T-helper 22 cell (primary cell): ENCODE measurements around the gene ZNF511.

Experiments used
- DNase-seq: peaks from one replicate; pipeline ENCODE4 v3.0.0-alpha.2; 2020; ENCODE audit warnings: low read depth

ZNF511 gene

GRCh38 chr10:133335246-133336117 is 26.8 kb downstream of the ZNF511 start:
- DNase-seq, result peak; percentile 82

- DNase-seq, result no peak
These were observed 27.4 kb downstream of the ZNF511 start for GRCh38 chr10:133336118-133336576.

- peak; percentile 85 for DNase-seq
These were observed 28.1 kb downstream of the ZNF511 start, which contains the start of gene CALY for GRCh38 chr10:133336577-133337369. CALY (minus strand) TSS chr10:133336896; CDS start chr10:133328989, 7,907 bp downstream.

- DNase-seq, result no peak
These were observed 28.6 kb downstream of the ZNF511 start for GRCh38 chr10:133337370-133337725.

GRCh38 chr10:133338080-133339071 is 29.7 kb downstream of the ZNF511 start:
- no peak for DNase-seq

GRCh38 chr10:133339708-133340380 is 31.1 kb downstream of the ZNF511 start:
- no peak for DNase-seq

- no peak for DNase-seq
These were observed 33.3 kb downstream of the ZNF511 start for GRCh38 chr10:133341983-133342382.

- no peak for DNase-seq
These were observed 34.2 kb downstream of the ZNF511 start for GRCh38 chr10:133342942-133343341.

- no peak for DNase-seq
These were observed 34.8 kb downstream of the ZNF511 start for GRCh38 chr10:133343558-133343957.

- no peak for DNase-seq
These were observed 35.5 kb downstream of the ZNF511 start for GRCh38 chr10:133344236-133344635.

GRCh38 chr10:133346413-133346812 is 37.7 kb downstream of the ZNF511 start:
- no peak for DNase-seq

- DNase-seq, result no peak
These were observed 39.2 kb downstream of the ZNF511 start for GRCh38 chr10:133347710-133348517.

GRCh38 chr10:133349160-133349568 is 40.5 kb downstream of the ZNF511 start:
- no peak for DNase-seq

GRCh38 chr10:133349577-133350011 is 40.9 kb downstream of the ZNF511 start:
- no peak for DNase-seq

- DNase-seq, result no peak
These were observed 41.7 kb downstream of the ZNF511 start for GRCh38 chr10:133350283-133350949.

- no peak for DNase-seq
These were observed 42.2 kb downstream of the ZNF511 start for GRCh38 chr10:133350950-133351329.

GRCh38 chr10:133351408-133352318 is 42.9 kb downstream of the ZNF511 start:
- DNase-seq, result no peak

- DNase-seq, result no peak
These were observed 44.7 kb downstream of the ZNF511 start for GRCh38 chr10:133353202-133353959.
